Mammary epithelial cell (primary cell): Measurements from ENCODE around the gene ZDHHC1.

Experiments used
- EZH2 ChIP-seq: IDR thresholded peaks from 2 replicates; pipeline ENCODE4 v1.6.1; 2012; ENCODE audit warnings: low read length, inconsistent platforms, borderline replicate concordance
- TF ChIP-seq, protein P1 (sequence below), 2 donors: IDR thresholded peaks in 1 of 2; conservative IDR thresholded peaks in 1 of 2; 2 replicates each; pipeline ENCODE4 v1.5.1; 2011 to 2012; ENCODE audit warnings: inconsistent platforms in 2 of 2, low read length in 2 of 2, mild to moderate bottlenecking in 2 of 2, control low read depth in 1 of 2, low read depth in 1 of 2; ENCODE audit not compliant: insufficient read depth in 1 of 2; ENCODE audit errors: extremely low read depth in 1 of 2

- TF ChIP-seq, protein P1, sequence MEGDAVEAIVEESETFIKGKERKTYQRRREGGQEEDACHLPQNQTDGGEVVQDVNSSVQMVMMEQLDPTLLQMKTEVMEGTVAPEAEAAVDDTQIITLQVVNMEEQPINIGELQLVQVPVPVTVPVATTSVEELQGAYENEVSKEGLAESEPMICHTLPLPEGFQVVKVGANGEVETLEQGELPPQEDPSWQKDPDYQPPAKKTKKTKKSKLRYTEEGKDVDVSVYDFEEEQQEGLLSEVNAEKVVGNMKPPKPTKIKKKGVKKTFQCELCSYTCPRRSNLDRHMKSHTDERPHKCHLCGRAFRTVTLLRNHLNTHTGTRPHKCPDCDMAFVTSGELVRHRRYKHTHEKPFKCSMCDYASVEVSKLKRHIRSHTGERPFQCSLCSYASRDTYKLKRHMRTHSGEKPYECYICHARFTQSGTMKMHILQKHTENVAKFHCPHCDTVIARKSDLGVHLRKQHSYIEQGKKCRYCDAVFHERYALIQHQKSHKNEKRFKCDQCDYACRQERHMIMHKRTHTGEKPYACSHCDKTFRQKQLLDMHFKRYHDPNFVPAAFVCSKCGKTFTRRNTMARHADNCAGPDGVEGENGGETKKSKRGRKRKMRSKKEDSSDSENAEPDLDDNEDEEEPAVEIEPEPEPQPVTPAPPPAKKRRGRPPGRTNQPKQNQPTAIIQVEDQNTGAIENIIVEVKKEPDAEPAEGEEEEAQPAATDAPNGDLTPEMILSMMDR (conservative IDR thresholded peaks at IDR 0.05 in 1 of 2, IDR thresholded peaks at IDR 0.05 in 1 of 2; ENCODE audit: extremely low read depth in 1 of 2, insufficient read depth in 1 of 2, low read depth in 1 of 2, low read length in 2 of 2): no peak
- no peak for TF ChIP-seq EZH2
Measured at GRCh38 chr16:67346341-67346740, 69.9 kb downstream of the ZDHHC1 start.
